Stimulated activated CD8-positive, alpha-beta memory T cell treated with anti-CD3 and anti-CD28 coated beads, Interleukin-12 subunit alpha, Interleukin-12 subunit beta, amount 100 ng/mL, for 24 hours (primary cell): ENCODE results near the gene ACTL6B.
"Not testable (repeated sequence)": the region's sequence is repeated elsewhere in the genome, so short reads cannot be mapped to it uniquely, and the experiment has no call there.

Experiments
- DNase-seq: peaks from one replicate; pipeline ENCODE4 v3.0.0-alpha.2; 2020; ENCODE audit errors: extremely low read depth

Gene ACTL6B

DNA sequence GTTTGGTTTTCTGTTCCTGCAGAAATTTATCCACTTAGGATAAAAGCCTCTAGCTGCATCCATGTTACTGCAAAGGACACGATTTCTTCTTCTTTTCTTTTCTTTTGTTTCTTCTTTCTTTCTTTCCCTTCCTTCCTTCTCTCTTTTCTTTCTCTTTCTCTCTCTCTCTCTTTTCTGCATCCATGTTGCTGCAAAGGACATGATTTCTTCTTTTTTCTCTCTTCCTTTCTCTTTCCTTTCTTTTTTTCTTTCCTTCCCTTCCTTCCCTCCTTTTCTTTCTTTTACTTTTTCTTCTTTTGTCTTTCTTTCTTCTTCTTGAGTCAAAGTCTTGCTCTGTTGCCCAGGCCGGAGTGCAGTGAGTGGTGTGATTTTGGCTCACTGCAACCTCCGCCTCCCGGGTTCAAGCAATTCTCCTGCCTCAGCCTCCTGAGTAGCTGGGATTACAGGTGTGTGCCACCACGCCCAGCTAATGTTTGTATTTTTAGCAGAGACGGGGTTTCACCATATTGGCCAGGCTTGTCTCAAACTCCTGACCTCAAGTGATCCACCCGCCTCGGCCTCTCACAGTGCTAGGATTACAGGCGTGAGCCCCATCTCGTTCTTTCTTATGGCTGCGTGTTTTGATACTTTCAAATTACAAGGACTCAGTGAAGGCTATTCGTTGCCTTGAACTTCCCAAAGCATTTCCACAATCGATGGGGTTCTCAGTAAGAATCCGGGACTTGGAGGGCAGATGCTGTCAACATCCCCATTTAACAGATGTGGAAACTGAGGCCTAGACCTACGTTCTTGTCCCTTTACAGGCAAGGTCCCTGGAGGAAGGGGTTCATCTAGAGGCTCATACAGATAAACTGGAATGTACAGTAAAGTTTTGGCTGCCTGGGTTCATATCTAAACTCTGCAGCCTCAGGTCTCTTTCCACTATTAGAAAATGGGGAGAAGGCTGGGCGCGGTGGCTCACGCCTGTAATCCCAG lies 15.4 kb upstream of the ACTL6B start:
- DNase-seq: no peak

DNA sequence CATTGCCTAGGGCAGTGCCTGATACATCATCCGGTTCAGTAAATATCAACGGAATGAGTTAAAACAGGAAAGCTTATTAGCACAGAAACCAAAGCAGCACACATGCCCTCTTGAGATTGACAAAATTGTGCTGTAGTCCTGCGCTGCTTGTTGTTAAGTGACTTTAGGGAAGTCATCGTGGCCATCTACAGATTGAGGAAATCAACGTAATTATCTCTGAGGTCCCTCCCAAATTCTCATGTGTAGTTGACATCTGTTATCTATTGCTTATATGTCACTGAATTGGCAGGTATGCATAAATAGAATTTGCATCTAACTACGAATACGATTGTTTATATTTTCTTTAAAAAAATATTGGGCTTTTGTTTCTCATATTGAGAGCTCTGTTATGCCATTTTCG lies 13.8 kb upstream of the ACTL6B start:
- DNase-seq: no peak

DNA sequence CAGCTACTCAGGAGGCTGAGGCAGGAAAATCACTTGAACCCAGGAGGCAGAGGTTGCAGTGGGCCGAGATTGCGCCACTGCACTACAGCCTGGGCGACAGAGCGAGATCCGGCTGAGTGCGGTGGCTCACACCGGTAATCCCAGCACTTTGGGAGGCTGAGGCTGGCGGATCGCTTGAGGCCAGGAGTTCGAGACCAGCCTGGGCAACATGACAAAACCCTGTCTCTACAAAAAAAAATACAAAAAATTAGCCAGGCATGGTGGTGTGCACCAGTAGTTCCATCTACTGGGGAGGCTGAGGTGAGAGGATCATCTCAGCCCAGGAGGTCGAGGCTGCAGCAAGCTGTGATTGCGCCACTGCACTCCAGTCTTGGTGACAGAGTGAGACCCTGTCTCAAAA lies 12.9 kb upstream of the ACTL6B start:
- not testable (repeated sequence) for DNase-seq

DNA sequence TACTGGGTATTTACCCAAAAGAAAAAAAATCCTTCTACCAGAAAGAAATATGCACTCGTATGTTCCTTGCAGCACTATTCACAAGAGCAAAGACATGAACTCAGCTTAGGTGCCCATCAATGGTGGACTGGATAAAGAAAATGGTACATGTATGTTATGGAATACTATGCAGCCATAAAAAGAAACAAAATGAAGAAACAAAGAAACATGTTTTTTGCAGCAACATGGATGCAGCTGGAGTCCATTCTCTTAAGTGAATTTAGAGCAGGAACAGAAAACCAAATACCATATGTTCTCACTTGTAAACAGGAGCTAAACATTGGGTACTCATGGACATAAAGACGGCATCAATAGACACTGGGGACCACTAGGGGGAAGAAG lies 11.8 kb upstream of the ACTL6B start:
- no peak for DNase-seq

DNA sequence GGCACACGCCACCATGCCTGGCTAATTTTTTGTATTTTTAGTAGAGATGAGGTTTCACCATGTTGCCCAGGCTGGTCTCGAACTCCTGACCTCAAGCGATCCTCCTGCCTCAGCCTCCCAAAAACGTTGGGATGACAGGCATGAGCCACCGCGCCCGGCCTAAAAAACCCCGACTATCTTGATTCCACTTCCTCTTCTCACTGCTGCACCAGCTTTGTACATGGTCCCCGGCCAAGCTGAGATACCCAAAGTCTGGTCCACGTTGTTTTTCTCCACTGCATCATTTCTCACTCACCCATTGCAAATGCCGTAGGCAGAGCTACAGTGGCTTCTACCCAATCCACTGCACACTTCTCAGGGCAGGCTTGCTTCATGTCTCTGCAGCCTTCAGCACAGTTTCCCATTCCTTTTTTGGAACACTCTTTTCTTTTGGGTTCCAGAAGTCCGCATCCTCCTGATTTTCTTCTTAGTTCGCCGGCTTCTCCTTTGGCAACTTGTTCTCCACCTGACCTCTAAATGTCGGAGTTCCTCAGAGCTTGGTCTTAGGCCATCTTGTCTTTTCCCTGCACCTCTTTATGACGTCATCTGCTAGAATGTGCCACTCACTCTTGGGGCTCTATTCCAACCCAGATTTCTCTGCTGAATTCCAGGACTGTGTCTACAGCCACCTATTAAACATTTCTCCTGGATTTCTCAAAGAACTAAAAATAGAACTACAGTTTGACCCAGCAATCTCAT lies 11.3 kb upstream of the ACTL6B start:
- no peak for DNase-seq

DNA sequence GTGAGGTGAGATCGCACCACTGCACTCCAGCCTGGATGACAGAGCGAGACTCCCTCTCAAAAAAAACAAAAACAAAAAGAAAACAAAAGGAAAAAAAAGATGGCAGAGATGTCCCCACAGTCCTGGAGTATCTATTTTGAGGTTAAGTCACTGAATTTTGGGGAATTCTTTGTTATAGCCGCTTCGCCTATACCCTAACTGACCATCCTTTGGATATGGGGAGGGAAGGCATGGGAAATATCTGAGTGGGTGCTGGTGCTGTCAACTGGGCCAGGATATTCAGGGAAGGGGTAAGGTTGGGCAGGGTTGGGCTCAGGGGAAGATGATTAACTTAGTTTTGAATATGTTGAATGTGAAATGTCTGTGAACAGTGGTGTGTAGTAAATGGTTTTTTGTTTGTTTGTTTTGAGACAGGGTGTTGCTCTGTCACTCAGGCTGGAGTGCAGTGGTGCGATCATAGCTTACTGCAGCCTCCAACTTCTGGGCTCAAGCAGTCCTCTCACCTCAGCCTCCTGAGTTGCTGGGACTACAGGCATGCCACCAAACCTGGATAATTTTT lies 9.0 kb upstream of the ACTL6B start:
- no peak for DNase-seq

DNA sequence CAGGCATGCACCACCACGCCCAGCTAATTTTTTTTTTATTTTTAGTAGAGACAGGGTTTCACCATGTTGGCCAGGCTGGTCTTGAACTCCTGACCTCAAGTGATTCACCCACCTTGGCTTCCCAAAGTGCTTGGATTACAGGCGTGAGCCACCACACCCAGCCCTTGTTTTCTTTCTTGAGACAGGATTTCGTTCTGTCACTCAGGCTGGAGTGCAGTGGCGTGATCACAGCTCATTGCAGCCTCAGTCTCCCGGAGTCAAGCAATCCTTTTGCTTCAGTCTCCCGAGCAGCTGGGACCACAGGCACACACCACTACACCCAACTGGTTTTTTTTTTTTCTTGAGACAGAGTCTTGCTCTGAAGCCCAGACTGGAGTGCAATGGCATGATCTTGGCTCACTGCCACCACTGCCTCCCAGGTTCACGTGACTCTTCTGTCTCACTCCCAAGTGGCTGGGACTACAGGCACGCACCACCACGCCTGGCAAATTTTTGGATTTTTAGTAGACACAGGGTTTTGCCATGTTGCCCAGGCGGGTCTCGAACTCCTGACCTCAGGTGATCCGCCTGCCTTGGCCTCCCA lies 6.0 kb upstream of the ACTL6B start:
- not testable (repeated sequence) for DNase-seq

DNA sequence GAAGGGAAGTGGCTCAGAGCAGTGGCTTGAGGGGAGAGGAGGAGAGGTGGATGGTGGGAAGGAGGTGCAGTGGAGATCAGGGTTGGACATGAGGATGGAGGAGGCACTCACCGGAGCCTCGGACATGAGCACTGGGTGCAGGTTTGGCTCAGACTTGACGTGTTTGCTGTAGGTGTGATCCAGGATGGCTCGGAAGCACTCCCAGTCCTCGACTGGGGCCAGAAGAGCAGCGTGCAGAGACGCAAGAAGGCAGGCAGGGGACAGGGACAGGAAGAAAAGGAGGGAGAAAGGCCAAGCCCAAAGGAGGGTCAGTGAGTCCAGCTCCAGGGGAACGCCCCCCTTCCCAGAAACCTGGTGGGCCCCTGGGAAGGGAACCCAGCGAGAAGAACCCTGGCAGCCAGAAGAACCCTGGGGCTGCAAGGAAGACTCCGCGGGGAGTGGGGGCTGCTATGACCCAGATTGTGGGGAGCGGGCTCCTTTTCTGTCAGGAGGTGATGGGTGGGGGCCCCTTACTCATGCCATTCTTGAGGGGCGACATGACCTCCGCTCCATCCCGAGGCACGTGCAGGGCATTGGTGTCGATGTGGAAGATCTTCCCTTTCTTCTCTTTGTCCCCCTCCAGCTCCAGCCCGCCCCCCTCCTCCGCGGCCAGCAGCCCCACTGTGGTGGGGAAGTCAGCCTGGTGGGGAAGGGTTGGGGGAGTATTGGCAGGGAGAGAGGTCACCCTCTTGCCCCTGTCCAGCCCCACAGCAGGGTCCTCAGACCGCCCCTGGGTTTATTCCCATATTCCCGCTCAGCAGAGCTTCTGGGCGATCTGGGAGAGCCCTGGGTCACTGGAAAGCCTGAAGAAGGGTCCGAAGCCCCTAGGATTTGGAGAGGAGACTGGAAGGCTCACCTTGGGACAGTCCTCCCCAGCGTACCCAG lies 1.1 kb downstream of the ACTL6B start:
- no peak for DNase-seq

DNA sequence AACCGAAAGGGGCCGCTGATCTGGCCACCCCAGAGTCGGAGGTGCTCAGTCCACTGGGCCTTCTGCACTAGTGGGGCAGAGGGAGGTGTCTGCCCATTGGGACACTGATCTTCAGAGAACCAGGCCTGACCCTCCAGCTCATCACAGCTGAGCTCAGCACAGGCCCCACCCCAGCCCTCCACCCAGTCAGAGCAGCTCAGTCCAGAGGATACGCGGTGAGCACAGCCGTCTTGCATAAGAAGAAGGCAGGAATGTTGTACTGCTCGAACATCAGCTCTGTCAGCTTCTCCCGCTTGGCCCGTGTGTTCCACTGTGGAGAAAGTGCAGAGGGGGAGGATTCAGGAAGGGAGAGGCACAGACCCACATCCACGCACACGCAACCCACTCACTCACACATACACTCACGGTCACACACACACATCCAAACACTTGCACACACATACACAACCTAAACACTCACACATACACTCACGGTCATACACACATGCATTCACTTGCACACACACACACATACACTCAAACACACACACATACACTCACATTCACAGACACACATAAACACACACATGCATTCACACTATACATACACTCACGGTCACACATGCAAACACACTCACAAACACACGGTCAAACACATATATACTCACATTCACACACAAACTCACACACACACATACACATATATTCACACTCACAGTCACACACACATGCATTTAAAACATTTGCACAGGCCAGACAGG lies 6.3 kb downstream of the ACTL6B start:
- no peak for DNase-seq

DNA sequence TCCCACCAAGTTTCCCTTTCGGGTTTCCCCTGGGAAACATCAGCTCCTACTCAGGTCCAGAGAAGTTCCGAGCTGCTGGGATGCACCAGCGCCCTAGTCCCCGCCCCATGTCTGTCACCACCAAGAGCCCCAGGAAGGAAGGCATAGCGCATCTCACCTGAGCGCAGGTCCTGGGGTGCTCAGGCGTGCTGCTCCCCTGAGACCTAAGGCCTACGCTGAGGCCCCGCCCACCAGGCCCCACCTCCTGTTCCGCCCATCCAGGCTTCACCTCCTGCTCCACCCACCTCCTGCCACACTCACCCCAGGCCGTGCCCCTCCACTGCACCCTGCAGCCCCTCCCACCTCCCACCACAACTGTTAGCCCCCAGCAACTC lies 13.7 kb downstream of the ACTL6B start:
- no peak for DNase-seq

DNA sequence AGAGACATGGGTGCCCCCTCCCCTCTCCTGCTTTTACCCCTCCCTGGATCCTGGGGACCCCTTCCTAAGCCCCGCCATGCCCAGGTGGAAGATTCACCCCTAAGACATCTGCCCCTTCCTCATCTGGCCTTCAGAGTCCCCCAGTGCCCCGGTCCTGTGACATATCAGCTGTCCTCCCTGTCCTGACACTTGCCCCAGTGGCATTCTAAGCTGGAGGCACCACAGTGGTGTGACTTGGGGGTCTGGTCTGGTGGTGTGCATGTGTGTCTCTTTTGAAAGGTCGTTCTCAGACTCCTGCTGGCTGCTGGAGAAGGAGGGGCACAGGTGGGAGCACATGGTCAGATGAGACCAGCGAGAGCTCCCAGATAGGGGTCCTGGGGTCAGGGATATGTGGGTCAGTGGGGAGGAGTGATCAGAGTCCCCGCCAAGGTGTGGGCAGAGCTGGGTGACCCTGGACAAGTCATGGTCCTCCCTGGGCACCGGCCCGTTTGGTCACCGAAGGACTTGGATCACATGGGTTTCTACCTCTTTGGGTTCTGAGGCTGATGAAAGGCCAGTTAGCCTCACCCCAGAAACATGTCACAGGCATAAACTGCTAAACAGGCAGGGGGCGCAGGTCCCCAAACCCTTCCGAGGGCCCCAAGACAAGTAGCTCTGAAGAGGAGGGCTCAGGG lies 14.3 kb downstream of the ACTL6B start:
- no peak for DNase-seq

DNA sequence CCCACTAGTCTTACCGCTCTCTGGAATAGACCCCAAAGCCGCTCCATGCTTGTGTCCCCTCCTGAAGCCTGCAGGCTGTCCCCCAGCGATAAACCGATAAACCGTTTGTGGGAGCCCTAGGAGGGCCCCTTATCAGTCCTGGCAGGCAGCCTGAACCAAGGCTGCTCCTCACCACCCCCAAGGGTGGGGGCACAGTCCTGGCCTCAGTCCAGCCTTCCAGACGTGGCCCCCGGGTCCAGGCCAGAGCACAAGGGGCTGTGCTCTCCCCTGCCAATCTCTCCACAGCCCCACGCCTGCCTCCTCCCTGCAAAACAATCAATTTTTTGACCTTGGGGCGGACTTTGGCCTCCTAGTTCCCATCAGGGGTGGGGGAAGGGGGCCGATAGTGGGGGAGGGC lies 14.8 kb downstream of the ACTL6B start, which contains the start of gene TFR2:
Gene TFR2, minus strand, starts transcription at position 90 of the 397 bp plus-strand sequence. Its CDS starts 43 bp downstream, at position 47.
- no peak for DNase-seq

DNA sequence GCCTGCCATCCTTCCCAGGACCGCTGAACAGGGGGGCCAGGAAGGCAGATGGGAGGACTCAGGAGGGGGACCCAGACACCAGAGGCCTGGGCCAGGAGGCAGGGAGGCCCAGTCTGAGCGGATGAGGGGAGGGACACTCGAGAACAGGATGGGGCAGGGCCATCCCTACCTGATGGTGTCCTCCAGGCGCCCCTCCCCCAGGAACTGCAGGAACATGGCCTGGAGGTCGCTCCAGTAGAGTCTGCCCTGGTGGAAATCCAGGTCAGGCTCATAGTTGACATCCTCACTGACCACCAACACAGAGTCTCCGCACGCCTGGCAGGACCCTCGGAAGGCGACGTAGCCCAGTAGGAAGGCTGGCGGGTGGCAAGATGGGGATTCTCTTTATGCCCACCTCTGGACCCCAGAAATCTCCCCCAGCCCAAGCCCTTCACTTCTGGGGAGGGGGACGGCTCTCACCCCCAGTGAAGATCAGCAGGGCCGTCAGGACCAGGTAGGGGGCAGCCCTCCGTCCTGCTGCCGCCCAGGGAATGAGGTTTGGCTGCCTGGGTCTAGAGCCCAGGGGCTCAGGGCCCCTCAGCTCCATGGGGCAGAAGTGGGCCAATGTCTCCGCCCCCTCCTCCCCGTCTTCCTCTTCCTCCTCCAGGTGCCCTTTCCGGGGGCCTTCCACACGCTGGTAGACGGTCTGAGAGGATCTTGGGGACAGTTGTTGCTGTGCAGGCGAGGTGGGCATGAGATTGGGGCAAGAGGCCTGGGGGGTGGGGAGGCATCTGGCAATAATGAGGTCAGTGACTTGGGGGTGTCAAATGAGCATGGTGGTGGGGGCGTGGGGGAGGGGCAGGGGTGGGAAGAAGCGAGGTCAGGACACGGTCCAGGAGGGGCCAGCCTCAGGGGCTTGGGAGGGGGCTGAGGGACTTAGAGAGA lies 15.5 kb downstream of the ACTL6B start:
- no peak for DNase-seq

DNA sequence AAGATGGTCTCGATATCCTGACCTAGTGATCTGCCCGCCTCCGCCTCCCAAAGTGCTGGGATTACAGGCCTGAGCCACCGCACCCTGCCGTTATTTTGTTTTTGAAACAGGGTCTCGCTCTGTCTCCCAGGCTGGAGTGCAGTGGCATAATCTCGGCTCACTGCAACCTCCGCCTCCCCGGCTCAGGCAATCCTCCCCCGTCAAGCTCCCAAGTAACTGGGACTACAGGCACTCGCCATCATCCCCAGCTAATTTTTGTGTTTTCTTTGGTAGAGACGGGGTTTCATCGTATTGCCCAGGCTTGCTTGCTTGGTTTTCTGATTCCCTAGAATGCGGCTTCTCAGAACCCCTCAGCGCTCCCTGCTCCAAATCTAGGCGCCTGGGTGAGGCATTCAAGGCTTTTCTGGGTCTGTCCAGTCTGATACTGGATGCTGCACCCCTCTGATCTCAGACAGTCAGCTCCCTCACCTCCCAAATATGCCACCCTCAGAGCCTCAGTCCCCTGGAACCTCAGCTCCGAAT lies 16.2 kb downstream of the ACTL6B start:
- no peak for DNase-seq

DNA sequence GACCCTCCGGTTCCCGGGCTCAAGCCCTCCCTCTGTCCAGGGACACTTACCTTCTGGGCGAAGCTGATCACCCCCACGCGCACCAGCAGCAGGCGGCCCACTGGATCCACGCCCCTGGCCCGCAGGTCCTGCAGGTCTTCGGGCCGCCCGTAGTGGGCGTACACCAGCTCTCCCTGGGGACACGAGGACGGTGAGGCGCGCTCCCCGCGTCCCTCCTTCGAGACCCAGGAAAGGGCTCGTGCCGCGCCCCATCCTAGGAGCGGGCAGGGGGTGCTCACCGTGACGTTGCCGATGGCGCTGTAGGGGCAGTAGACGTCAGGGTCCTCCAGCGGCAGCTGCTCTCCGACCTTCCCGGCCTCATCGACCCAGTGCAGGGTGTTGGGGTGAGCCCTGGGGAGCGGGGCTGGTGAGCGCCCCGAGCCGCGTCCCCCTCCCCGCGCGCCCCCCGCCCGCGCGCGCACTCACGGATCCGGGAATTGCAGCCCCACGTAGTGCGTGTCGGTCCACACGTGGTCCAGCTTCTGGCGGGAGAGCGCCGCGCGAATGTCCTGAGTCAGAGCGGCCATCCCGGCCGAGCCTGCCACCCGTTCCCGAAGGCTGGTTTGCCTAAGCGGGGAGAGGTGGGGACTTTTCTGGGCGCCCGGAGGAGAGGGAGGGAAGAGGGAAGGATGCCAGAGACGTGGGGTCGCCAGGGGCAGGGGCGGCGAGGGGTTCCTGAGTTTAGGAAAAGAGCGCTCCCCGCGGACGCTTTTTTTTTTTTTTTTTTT lies 23.1 kb downstream of the ACTL6B start:
- DNase-seq: no peak

DNA sequence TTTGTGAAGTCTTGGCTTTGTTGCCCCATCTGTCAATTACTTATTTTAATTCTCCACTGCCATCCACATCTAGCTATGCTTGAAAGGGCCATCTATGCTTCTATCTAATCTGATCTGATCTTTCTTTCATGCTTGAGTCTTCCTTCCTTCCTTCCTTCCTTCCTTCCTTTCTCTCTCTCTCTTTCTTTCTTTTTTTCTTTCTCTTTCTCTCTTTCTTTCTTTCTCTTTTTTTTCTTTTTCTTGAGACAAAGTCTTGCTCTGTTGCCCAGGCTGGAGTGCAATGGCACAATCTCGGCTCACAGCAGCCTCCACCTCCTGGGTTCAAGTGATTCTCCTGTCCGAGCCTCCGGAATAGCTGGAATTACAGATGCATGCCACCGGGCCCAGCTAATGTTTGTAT lies 26.2 kb downstream of the ACTL6B start:
- DNase-seq: no peak

DNA sequence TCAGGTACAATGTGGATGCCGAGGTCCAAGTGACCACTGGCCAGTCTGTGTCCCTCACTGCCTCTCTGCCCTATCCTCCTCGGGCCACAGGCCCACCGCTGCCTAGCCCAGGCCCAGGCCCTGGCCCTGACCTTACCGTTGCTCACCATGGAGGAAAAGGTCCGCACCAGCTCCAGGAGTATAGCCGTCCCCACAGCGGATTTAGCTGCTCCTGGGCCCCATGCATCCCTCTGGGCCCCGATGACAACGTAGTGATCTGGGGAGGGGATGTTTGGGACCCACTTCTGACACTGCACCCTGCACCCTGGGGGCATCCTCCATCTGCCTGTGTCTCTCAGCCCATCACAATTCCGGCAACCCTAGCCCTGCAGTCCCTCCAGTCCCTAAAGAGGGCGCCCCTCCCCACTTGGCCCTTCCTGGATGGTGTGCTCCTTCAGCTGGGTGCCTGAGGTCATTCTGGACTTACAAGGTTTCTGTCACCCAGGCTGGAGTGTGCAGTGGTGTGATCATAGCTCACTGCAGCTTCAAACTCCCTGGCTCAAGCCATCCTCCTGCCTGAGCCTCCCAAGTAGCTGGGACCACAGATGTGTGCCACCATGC lies 27.0 kb downstream of the ACTL6B start:
- no peak for DNase-seq

DNA sequence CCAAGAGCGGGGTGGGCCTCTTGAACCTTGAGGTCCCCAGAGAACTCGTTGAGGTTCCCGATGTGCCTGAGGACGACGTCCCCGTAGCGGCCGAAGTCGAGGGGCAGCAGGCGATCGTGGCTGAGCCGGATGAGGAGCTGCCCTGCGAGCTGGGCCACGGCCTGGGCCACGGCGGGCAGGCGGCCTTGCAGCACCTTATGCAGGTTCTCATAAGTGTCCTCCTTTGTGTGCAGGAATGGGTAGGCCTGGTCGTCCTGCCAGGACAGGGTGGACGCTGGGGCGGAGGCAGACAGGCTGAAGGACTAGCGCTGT lies 29.1 kb downstream of the ACTL6B start:
- no peak for DNase-seq
